IPS-15b (cell line): ENCODE data around the gene BMP2K.
"Not testable (repeated sequence)": the region's sequence is repeated elsewhere in the genome, so short reads cannot be mapped to it uniquely, and the experiment has no call there.

Experiments used
- H3K27me3 ChIP-seq: one replicate; pipeline ENCODE4 v1.6.1; 2013; ENCODE audit warnings: low read length; ENCODE audit not compliant: control insufficient read depth, insufficient read depth
- H3K36me3 ChIP-seq: one replicate; pipeline ENCODE4 v1.6.1; 2013; ENCODE audit warnings: low read length; ENCODE audit not compliant: control insufficient read depth, insufficient read depth
- H3K4me1 ChIP-seq: one replicate; pipeline ENCODE4 v1.6.1; 2013; ENCODE audit warnings: mild to moderate bottlenecking, low read length; ENCODE audit not compliant: control insufficient read depth, insufficient read depth
- H3K4me3 ChIP-seq: one replicate; pipeline ENCODE4 v1.5.1; 2013; ENCODE audit warnings: low read depth, low read length
- H3K9ac ChIP-seq: one replicate; pipeline ENCODE4 v1.6.1; 2013; ENCODE audit warnings: low read depth, mild to moderate bottlenecking, low read length
- H3K9me3 ChIP-seq: one replicate; pipeline ENCODE4 v1.6.1; 2013; ENCODE audit warnings: mild to moderate bottlenecking, low read length; ENCODE audit not compliant: control insufficient read depth, insufficient read depth

BMP2K gene

GRCh38 chr4:78878031-78878430 is 101.9 kb downstream of the BMP2K start:
- no peak overlapping the region for H3K9ac ChIP-seq
- no peak overlapping the region for H3K4me3 ChIP-seq
- H3K4me1 ChIP-seq = peaks cover 7% of the 10 kb centered on the region

GRCh38 chr4:78880874-78881492 is 104.8 kb downstream of the BMP2K start:
- Histone ChIP-seq H3K9me3 (no peaks in the 10 kb centered on the region), H3K36me3 (no peaks in the 10 kb centered on the region), H3K4me3 (no peak overlapping the region)

More at GRCh38 chr4:78878031-78878430, 101.9 kb downstream of the BMP2K start:
- no peaks in the 10 kb centered on the region for H3K9me3 ChIP-seq
- H3K36me3 ChIP-seq = peaks cover 4% of the 10 kb centered on the region
- no peaks in the 10 kb centered on the region for H3K27me3 ChIP-seq

GRCh38 chr4:78885598-78885997 is 109.4 kb downstream of the BMP2K start:
- H3K9me3 ChIP-seq = no peaks in the 10 kb centered on the region
- no peak overlapping the region for H3K9ac ChIP-seq
- no peaks in the 10 kb centered on the region for H3K4me1 ChIP-seq
- no peaks in the 10 kb centered on the region for H3K36me3 ChIP-seq
- no peak overlapping the region for H3K4me3 ChIP-seq
- H3K27me3 ChIP-seq = no peaks in the 10 kb centered on the region

More at GRCh38 chr4:78880874-78881492, 104.8 kb downstream of the BMP2K start:
- Histone ChIP-seq H3K27me3 (no peaks in the 10 kb centered on the region), H3K9ac (no peak overlapping the region), H3K4me1 (peaks cover 6% of the 10 kb centered on the region)

- no peaks in the 10 kb centered on the region for H3K9me3 ChIP-seq
- no peaks in the 10 kb centered on the region for H3K27me3 ChIP-seq
- H3K4me3 ChIP-seq = no peak overlapping the region
- no peaks in the 10 kb centered on the region for H3K36me3 ChIP-seq
- H3K4me1 ChIP-seq = no peaks in the 10 kb centered on the region
- no peak overlapping the region for H3K9ac ChIP-seq
Measured at GRCh38 chr4:78889955-78890354, 113.8 kb downstream of the BMP2K start.

GRCh38 chr4:78899302-78899701 is 123.2 kb downstream of the BMP2K start:
- Histone ChIP-seq H3K9me3 (no peaks in the 10 kb centered on the region), H3K27me3 (no peaks in the 10 kb centered on the region), H3K4me3 (no peak overlapping the region), H3K9ac (no peak overlapping the region), H3K36me3 (no peaks in the 10 kb centered on the region), H3K4me1 (no peaks in the 10 kb centered on the region)

GRCh38 chr4:78901882-78902281 is 125.7 kb downstream of the BMP2K start:
- H3K36me3 ChIP-seq = no peaks in the 10 kb centered on the region

GRCh38 chr4:78902298-78902697 is 126.1 kb downstream of the BMP2K start:
- no peak overlapping the region for H3K4me3 ChIP-seq
- no peaks in the 10 kb centered on the region for H3K9me3 ChIP-seq
- no peaks in the 10 kb centered on the region for H3K36me3 ChIP-seq
- H3K4me1 ChIP-seq = no peaks in the 10 kb centered on the region
- H3K9ac ChIP-seq = no peak overlapping the region
- no peaks in the 10 kb centered on the region for H3K27me3 ChIP-seq

More at GRCh38 chr4:78901882-78902281, 125.7 kb downstream of the BMP2K start:
- no peaks in the 10 kb centered on the region for H3K4me1 ChIP-seq
- H3K27me3 ChIP-seq = no peaks in the 10 kb centered on the region
- H3K4me3 ChIP-seq = no peak overlapping the region
- H3K9me3 ChIP-seq = no peaks in the 10 kb centered on the region
- no peak overlapping the region for H3K9ac ChIP-seq

GRCh38 chr4:78904143-78904542 is 128.0 kb downstream of the BMP2K start:
- Histone ChIP-seq H3K9ac (no peak overlapping the region), H3K27me3 (no peaks in the 10 kb centered on the region), H3K4me1 (no peaks in the 10 kb centered on the region), H3K9me3 (no peaks in the 10 kb centered on the region), H3K36me3 (no peaks in the 10 kb centered on the region), H3K4me3 (no peak overlapping the region)

GRCh38 chr4:78907638-78908037 is 131.5 kb downstream of the BMP2K start:
- Histone ChIP-seq H3K9me3 (no peaks in the 10 kb centered on the region), H3K27me3 (no peaks in the 10 kb centered on the region)

GRCh38 chr4:78908974-78909373 is 132.8 kb downstream of the BMP2K start:
- not testable (repeated sequence) for H3K9me3 ChIP-seq, H3K36me3 ChIP-seq, H3K4me3 ChIP-seq, H3K27me3 ChIP-seq, H3K9ac ChIP-seq, H3K4me1 ChIP-seq

More at GRCh38 chr4:78907638-78908037, 131.5 kb downstream of the BMP2K start:
- Histone ChIP-seq H3K4me1 (no peaks in the 10 kb centered on the region), H3K36me3 (no peaks in the 10 kb centered on the region), H3K4me3 (no peak overlapping the region), H3K9ac (no peak overlapping the region)

- no peak overlapping the region for H3K9ac ChIP-seq
- H3K36me3 ChIP-seq = no peaks in the 10 kb centered on the region
- no peaks in the 10 kb centered on the region for H3K9me3 ChIP-seq
- no peak overlapping the region for H3K4me3 ChIP-seq
- H3K27me3 ChIP-seq = no peaks in the 10 kb centered on the region
- H3K4me1 ChIP-seq = no peaks in the 10 kb centered on the region
Measured at GRCh38 chr4:78910612-78911011, 134.5 kb downstream of the BMP2K start.

GRCh38 chr4:78922207-78922606 is 146.1 kb downstream of the BMP2K start:
- Histone ChIP-seq H3K4me1 (peaks cover 3% of the 10 kb centered on the region), H3K9me3 (no peaks in the 10 kb centered on the region), H3K4me3 (no peak overlapping the region), H3K27me3 (no peaks in the 10 kb centered on the region), H3K9ac (no peak overlapping the region), H3K36me3 (peaks cover 5% of the 10 kb centered on the region)
